Gastrocnemius medialis (tissue), 4 donors: ENCODE data around the gene REC114. TPM values are rescaled to one million over a fixed set of nuclear protein-coding genes. Genes with fewer than 3 reads are reported as not detected.

ENCODE experiments used
- ATAC-seq, 2 donors: fragments of 150-250 bp; one replicate each; pipeline ENCODE4 v1.9.1; 2016
- DNase-seq, 2 donors: peaks; one replicate each; pipeline ENCODE4 v3.0.0-alpha.2; 2019
- H3K27ac ChIP-seq, 4 donors: fragments of 200-600 bp; sonication (generic); 1 replicate in 1 of 4; 2 replicates in 3 of 4; pipeline ENCODE4 v1.5.1; 2016 to 2018; ENCODE audit warnings: mild to moderate bottlenecking in 2 of 4, moderate library complexity in 1 of 4
- H3K27me3 ChIP-seq, 3 donors: fragments of 200-600 bp; sonication (generic) in 2 of 3; 1 replicate in 1 of 3; 2 replicates in 2 of 3; pipeline versions ENCODE4 v1.5.1 to v1.6.0; 2016 to 2019; ENCODE audit warnings: mild to moderate bottlenecking in 1 of 3, moderate library complexity in 1 of 3
- H3K36me3 ChIP-seq, 2 donors: fragments of 200-600 bp; sonication (generic) in 1 of 2; one replicate each; pipeline ENCODE4 v1.5.1; 2017 to 2018
- H3K4me1 ChIP-seq, 2 donors: fragments of 200-600 bp; sonication (generic) in 1 of 2; one replicate each; pipeline ENCODE4 v1.5.1; 2016 to 2017; ENCODE audit warnings: mild to moderate bottlenecking in 2 of 2
- H3K4me3 ChIP-seq, 4 donors: fragments of 200-600 bp; sonication (generic) in 3 of 4; 1 replicate in 1 of 4; 2 replicates in 3 of 4; pipeline ENCODE4 v1.5.1; 2016 to 2019; ENCODE audit warnings: mild to moderate bottlenecking in 2 of 4
- H3K9me3 ChIP-seq, 3 donors: fragments of 200-600 bp; sonication (generic) in 2 of 3; 1 replicate in 1 of 3; 2 replicates in 2 of 3; pipeline ENCODE4 v1.5.1; 2016 to 2019
- CTCF ChIP-seq, 5 experiments: fragments of 450-650 bp in 3 of 5; fragments of 200-600 bp in 2 of 5; sonication (generic) in 2 of 5; IDR thresholded peaks in 4 of 5; conservative IDR thresholded peaks in 1 of 5; 1 replicate in 4 of 5; 2 replicates in 1 of 5; pipeline ENCODE4 v1.5.1; 2016 to 2019; ENCODE audit warnings: antibody characterized with exemption in 5 of 5, mild to moderate bottlenecking in 3 of 5, moderate library complexity in 3 of 5
- POLR2A ChIP-seq, 2 donors: fragments of 450-650 bp; IDR thresholded peaks; one replicate each; pipeline ENCODE4 v1.6.1; 2017; ENCODE audit warnings: antibody characterized with exemption in 2 of 2, mild to moderate bottlenecking in 2 of 2, moderate library complexity in 2 of 2
- in situ Hi-C, 4 donors: fragments of 200-750 bp; cut with MboI; loops; one replicate each; pipeline versions ENCODE4 v1.15.0 to v1.8.0; 2017; ENCODE audit warnings: low sequenced_read_pairs in 4 of 4
- intact Hi-C: fragments of 100-400 bp; cut with DNase I; formaldehyde crosslinking; loops from one replicate; pipeline ENCODE4 v1.15.1; 2023; ENCODE audit warnings: low total_unique reads
- total RNA-seq, 4 donors: library from RNA; depleted of rRNA; stranded (reverse); fragments of >200 nt; gene quantifications; one replicate each; pipeline versions ENCODE4 v1.1.0 to v1.2.3, GENCODE V29; 2016

Gene REC114
- total RNA-seq, 4 donors from 2014 or later: not detected

- DNase-seq (no peak), ATAC-seq (no peak)
- peaks cover 0 to 3% (median 0%) of the 10 kb centered on the region in 3 donors for H3K27me3 ChIP-seq
- no peak overlapping the region for H3K4me3 ChIP-seq
- no peak overlapping the region for H3K27ac ChIP-seq
- TF ChIP-seq CTCF (IDR thresholded peaks at IDR 0.05 in 4 of 5, conservative IDR thresholded peaks at IDR 0.05 in 1 of 5) (no peak), POLR2A (IDR thresholded peaks at IDR 0.05) (no peak)
- H3K36me3 ChIP-seq: no peaks in the 10 kb centered on the region
- H3K9me3 ChIP-seq: no peaks in the 10 kb centered on the region
- in situ Hi-C loops: no loop called here
- H3K4me1 ChIP-seq: no peaks in the 10 kb centered on the region
- intact Hi-C loops: no loop called here
Measured at GRCh38 chr15:73467758-73468157, 24.8 kb downstream of the REC114 start.

- Histone ChIP-seq H3K36me3 (no peaks in the 10 kb centered on the region), H3K4me1 (no peaks in the 10 kb centered on the region), H3K27ac (no peak overlapping the region), H3K27me3 (peaks cover 0 to 3% (median 0%) of the 10 kb centered on the region in 3 donors), H3K9me3 (no peaks in the 10 kb centered on the region), H3K4me3 (no peak overlapping the region)
- intact Hi-C loops (no loop called here), in situ Hi-C loops (no loop called here)
- ATAC-seq (no peak), DNase-seq (no peak)
- TF ChIP-seq CTCF (IDR thresholded peaks at IDR 0.05 in 4 of 5, conservative IDR thresholded peaks at IDR 0.05 in 1 of 5) (no peak), POLR2A (IDR thresholded peaks at IDR 0.05) (no peak)
Measured at GRCh38 chr15:73474785-73475184, 31.8 kb downstream of the REC114 start.

GRCh38 chr15:73476704-73477216, 33.8 kb downstream of the REC114 start:
- ATAC-seq: no peak
- DNase-seq: no peak
- Histone ChIP-seq H3K27ac (no peak overlapping the region), H3K9me3 (no peaks in the 10 kb centered on the region), H3K4me3 (peak overlapping the region in 1 of 4 donors; percentile 6), H3K4me1 (no peaks in the 10 kb centered on the region), H3K27me3 (peaks cover 0 to 3% (median 0%) of the 10 kb centered on the region in 3 donors), H3K36me3 (no peaks in the 10 kb centered on the region)
- intact Hi-C loops (no loop called here), in situ Hi-C loops (no loop called here)
- TF ChIP-seq POLR2A (IDR thresholded peaks at IDR 0.05) (no peak), CTCF (IDR thresholded peaks at IDR 0.05 in 4 of 5, conservative IDR thresholded peaks at IDR 0.05 in 1 of 5) (no peak)

- H3K9me3 ChIP-seq: no peaks in the 10 kb centered on the region
- H3K27me3 ChIP-seq: peaks cover 0 to 3% (median 0%) of the 10 kb centered on the region in 3 donors
- H3K4me3 ChIP-seq: no peak overlapping the region
- H3K36me3 ChIP-seq: no peaks in the 10 kb centered on the region
- DNase-seq (no peak), ATAC-seq (no peak)
- intact Hi-C loops: no loop called here
- in situ Hi-C loops: no loop called here
- TF ChIP-seq POLR2A (IDR thresholded peaks at IDR 0.05) (no peak), CTCF (IDR thresholded peaks at IDR 0.05 in 4 of 5, conservative IDR thresholded peaks at IDR 0.05 in 1 of 5) (no peak)
- no peaks in the 10 kb centered on the region for H3K4me1 ChIP-seq
- no peak overlapping the region for H3K27ac ChIP-seq
Measured at GRCh38 chr15:73480050-73480449, 37.1 kb downstream of the REC114 start.

GRCh38 chr15:73482166-73482565, 39.2 kb downstream of the REC114 start:
- TF ChIP-seq CTCF (IDR thresholded peaks at IDR 0.05 in 4 of 5, conservative IDR thresholded peaks at IDR 0.05 in 1 of 5): no peak
- TF ChIP-seq POLR2A (IDR thresholded peaks at IDR 0.05): no peak
- Histone ChIP-seq H3K36me3 (no peaks in the 10 kb centered on the region), H3K4me1 (no peaks in the 10 kb centered on the region), H3K9me3 (no peaks in the 10 kb centered on the region), H3K27me3 (no peaks in the 10 kb centered on the region), H3K4me3 (no peak overlapping the region), H3K27ac (no peak overlapping the region)
- in situ Hi-C loops: no loop called here
- intact Hi-C loops: no loop called here
- DNase-seq: no peak
- ATAC-seq: no peak
